ENCODE measurements around the gene CYP46A1. TPM values are rescaled to one million over a fixed set of nuclear protein-coding genes. Genes with fewer than 3 reads are reported as not detected.

CYP46A1 gene
- total RNA-seq, 2 donors from 2014 or later = 0.09 to 0.10 TPM

DNA sequence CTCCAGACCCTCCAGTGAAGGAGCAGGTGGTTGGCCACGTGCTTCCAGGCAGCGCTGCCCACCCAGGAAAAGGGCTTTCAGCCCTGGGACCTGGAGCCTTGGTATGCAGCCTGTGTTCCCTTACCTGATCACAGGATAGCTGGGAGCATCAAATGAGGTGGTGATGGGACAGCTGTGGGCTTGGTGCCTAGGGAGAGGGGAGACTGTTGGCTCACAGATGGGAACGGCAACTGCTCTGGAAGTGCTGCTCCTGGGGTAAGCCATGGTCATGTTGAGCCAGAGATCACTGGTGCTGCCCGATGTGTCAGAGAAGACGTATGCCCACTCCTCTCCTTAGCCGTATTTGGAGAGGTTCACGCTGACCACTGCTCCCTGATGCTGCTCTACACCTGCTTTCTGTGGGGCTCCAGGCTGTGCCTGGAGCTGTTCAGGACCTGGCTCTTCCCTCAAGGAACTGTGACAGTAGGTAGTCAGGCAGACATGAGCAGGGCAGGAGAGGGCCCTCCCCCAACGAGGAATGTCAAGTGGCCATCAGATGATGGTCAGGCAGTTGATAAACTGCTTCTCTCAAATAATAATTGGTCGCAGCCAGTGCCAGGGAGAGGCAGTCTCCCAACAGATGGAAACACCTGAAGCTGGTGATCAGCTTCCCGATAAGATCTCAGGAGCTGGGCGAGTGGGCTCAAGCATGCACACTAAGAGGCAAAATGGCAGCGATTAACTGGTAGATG lies 2.8 kb upstream of the CYP46A1 start:
- ATAC-seq (replicated peaks in 1 of 2) = no peak
- Mint-ChIP-seq H3K27me3 (ENCODE audit: low read depth) (peaks cover 12% of the 10 kb centered on the region), H3K36me3 (ENCODE audit: insufficient read depth in 2 of 2) (no peaks in the 10 kb centered on the region), H3K9me3 (no peaks in the 10 kb centered on the region), H3K4me1 (ENCODE audit: low read depth) (peaks cover 13% of the 10 kb centered on the region), H3K4me3 (no peak overlapping the region), H3K27ac (no peak overlapping the region)
- no peak for DNase-seq

DNA sequence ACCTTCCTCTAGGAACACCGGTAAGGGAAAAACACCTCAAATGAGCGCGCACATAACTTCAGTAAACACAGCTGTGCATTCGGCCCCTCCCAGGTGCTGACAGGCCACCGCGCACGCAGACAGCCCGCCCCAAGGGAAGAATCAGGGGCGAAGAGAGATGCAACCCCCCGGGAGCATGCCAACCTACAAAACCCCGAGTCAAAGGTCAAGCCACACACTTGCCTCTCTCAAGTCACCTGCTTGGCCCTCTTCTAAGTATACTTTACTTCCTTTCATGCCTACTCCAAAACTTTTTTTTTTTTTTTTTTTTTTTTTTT lies 2.3 kb upstream of the CYP46A1 start:
- no peaks in the 10 kb centered on the region for H3K36me3 Mint-ChIP-seq (ENCODE audit: insufficient read depth in 2 of 2)
- H3K27ac Mint-ChIP-seq = no peak overlapping the region
- no peak overlapping the region for H3K4me3 Mint-ChIP-seq
- no peaks in the 10 kb centered on the region for H3K9me3 Mint-ChIP-seq
- no peak for DNase-seq
- ATAC-seq (replicated peaks in 1 of 2) = no peak
- H3K4me1 Mint-ChIP-seq (ENCODE audit: low read depth) = peaks cover 8% of the 10 kb centered on the region
- H3K27me3 Mint-ChIP-seq (ENCODE audit: low read depth) = peaks cover 17% of the 10 kb centered on the region

DNA sequence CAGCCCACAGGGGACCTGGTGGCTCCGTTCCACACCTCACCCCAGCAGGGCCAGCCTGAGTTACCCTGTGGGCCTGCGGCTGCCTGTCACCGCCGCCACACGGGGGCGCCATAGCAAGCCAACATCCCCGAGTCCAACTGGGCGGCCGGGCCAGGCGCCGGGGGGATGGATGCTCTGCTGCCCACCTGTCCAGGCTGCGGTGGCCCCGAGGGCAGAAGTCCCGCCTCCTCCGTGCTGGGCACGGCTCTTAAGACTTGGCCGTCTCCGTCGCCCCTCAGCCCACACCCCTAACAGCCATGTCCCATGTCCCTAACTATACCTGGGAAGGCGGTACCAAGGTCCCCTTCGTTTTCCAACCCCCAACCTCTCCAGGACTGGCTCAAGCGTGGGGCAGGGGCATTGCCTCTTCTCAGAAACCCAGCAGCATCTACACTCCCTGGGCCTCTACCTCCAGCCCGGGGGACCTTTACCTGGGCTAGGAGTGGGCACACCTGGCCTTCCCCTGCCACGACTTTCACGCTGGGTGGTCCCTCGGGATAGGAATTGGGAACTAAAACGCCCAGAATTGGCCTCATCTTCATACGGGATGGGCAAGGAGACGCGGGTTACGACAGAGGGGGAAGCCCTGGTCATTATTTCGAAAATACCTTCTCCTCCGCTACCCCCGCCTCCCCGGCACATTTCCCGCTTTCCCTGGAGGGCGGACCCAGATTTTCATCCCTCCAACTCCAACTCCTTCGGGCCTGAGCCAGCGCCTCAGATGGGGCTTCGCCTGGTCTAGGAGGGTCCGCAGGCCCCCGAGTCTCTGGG lies 1.1 kb upstream of the CYP46A1 start:
- Mint-ChIP-seq H3K27me3 (ENCODE audit: low read depth) (peaks cover 26% of the 10 kb centered on the region), H3K27ac (no peak overlapping the region), H3K36me3 (ENCODE audit: insufficient read depth in 2 of 2) (no peaks in the 10 kb centered on the region), H3K9me3 (no peaks in the 10 kb centered on the region), H3K4me3 (peak overlapping the region; percentile 91 to 94), H3K4me1 (ENCODE audit: low read depth) (peaks cover 17% of the 10 kb centered on the region)
- peak; percentile 24 to 35 for ATAC-seq (replicated peaks in 1 of 2)
- DNase-seq = peak; percentile 87 to 92

DNA sequence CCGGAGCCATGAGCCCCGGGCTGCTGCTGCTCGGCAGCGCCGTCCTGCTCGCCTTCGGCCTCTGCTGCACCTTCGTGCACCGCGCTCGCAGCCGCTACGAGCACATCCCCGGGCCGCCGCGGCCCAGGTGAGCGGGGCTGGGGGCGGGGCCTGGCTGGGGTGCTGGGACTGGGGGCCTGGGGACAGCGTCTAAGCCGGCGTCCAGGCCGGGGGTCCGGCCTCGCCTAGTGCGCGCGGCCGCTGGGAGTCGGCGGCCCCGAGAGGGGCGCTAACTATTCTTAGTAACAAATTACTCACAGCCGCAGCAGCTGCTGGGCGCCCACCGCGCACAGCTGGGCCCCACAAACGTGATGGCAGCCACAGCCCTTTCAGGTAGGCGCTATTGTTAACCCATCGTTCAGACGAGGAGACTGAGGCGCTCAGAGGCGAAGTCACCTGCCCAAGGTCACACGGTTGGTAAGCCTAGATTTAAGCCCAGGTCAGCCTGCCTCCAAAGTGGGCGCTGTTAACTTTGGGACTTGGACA lies 374 bp downstream of the CYP46A1 start:
- peaks cover 21% of the 10 kb centered on the region for H3K4me1 Mint-ChIP-seq (ENCODE audit: low read depth)
- ATAC-seq (replicated peaks in 1 of 2) (peak; percentile 32 to 34), DNase-seq (no peak)
- H3K36me3 Mint-ChIP-seq (ENCODE audit: insufficient read depth in 2 of 2) = no peaks in the 10 kb centered on the region
- no peak overlapping the region for H3K27ac Mint-ChIP-seq
- no peaks in the 10 kb centered on the region for H3K9me3 Mint-ChIP-seq
- no peak overlapping the region for H3K4me3 Mint-ChIP-seq
- H3K27me3 Mint-ChIP-seq (ENCODE audit: low read depth) = peaks cover 40% of the 10 kb centered on the region

DNA sequence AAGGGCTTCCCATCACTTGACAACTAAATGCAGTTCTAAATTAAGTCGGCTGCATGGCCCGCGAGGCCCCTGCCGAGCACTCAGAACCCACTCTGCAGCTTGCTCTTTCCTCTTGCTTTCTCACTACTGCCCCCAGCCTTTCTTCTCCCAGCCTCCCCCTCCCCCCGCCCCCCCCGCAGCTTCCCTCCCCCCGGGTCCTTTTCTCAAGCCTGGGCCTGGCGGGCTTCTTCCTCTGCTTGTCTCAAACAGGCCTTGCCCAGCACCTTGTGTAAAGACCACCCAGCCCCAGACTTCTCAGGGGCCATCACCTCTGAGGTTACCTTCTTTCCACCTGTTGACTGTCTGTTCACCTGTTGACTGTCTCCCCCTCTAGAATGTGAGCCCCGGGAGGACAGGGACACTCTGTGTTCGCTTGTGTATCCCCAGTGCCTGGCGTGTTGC lies 1.1 kb downstream of the CYP46A1 start:
- Mint-ChIP-seq H3K4me3 (peak overlapping the region; percentile 52 to 64), H3K4me1 (ENCODE audit: low read depth) (peaks cover 21% of the 10 kb centered on the region), H3K27me3 (ENCODE audit: low read depth) (peaks cover 47% of the 10 kb centered on the region), H3K27ac (no peak overlapping the region), H3K9me3 (no peaks in the 10 kb centered on the region), H3K36me3 (ENCODE audit: insufficient read depth in 2 of 2) (no peaks in the 10 kb centered on the region)
- DNase-seq (no peak), ATAC-seq (replicated peaks in 1 of 2) (no peak)

DNA sequence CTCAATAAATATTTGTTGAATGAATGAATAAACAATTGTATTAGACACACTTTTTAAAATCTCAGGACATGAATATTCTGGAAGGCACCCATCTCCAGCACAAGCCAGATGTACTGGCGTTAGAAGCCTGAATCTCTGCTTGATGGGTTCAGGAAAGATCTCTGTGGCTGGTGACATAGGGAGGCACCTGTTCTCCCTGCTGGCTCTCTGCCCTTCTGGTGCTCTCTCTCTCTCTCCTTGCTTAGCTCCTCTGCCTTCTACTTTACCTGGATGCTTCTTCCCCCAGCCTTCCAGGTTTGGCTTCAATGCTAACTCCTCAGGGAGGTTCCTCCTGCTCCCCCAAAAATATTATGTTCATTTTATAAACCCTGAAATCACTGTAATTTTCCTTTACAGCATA lies 1.5 kb downstream of the CYP46A1 start:
- ATAC-seq (replicated peaks in 1 of 2) (no peak), DNase-seq (no peak)
- H3K4me1 Mint-ChIP-seq (ENCODE audit: low read depth) = peaks cover 21% of the 10 kb centered on the region
- H3K27ac Mint-ChIP-seq = peak overlapping the region; percentile 9
- peak overlapping the region; percentile 52 to 64 for H3K4me3 Mint-ChIP-seq
- H3K36me3 Mint-ChIP-seq (ENCODE audit: insufficient read depth in 2 of 2) = no peaks in the 10 kb centered on the region
- no peaks in the 10 kb centered on the region for H3K9me3 Mint-ChIP-seq
- H3K27me3 Mint-ChIP-seq (ENCODE audit: low read depth) = peaks cover 50% of the 10 kb centered on the region

DNA sequence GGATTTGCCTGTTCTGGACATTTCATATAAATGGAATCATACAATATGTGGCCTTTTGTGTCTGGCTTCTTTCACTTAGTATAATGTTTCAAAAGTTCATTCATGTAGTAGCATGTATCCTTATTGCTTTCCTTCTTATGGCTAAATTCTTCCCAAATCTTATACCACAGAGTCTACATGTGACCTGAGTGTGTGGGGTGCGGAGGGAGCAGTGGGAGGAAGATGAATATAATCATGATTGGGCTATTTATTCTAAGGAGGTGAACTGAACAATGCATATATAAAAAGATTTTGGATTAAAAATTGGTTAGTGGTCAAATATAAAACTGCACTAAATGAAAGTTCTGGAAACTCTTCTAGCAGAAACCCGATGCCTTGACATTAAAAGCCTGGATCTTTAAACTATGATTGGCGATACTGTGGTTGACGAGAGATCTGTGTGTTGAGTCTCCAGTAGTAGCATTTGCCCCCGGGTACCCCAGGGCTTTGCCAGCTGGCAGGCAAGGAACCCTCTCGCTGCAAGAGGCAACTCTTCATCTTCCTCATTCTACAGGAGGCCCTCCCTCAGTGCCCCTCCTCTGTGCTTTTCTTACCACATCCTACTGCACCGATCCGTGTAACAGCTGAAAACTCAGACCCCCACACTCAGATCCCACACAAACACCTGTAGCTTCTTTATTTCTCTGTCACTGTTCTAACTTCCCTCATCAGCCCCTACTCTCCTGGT lies 2.6 kb downstream of the CYP46A1 start:
- Mint-ChIP-seq H3K9me3 (no peaks in the 10 kb centered on the region), H3K36me3 (ENCODE audit: insufficient read depth in 2 of 2) (no peaks in the 10 kb centered on the region), H3K4me3 (no peak overlapping the region), H3K27me3 (ENCODE audit: low read depth) (peaks cover 50% of the 10 kb centered on the region), H3K4me1 (ENCODE audit: low read depth) (peaks cover 21% of the 10 kb centered on the region), H3K27ac (no peak overlapping the region)
- DNase-seq (no peak), ATAC-seq (replicated peaks in 1 of 2) (no peak)

DNA sequence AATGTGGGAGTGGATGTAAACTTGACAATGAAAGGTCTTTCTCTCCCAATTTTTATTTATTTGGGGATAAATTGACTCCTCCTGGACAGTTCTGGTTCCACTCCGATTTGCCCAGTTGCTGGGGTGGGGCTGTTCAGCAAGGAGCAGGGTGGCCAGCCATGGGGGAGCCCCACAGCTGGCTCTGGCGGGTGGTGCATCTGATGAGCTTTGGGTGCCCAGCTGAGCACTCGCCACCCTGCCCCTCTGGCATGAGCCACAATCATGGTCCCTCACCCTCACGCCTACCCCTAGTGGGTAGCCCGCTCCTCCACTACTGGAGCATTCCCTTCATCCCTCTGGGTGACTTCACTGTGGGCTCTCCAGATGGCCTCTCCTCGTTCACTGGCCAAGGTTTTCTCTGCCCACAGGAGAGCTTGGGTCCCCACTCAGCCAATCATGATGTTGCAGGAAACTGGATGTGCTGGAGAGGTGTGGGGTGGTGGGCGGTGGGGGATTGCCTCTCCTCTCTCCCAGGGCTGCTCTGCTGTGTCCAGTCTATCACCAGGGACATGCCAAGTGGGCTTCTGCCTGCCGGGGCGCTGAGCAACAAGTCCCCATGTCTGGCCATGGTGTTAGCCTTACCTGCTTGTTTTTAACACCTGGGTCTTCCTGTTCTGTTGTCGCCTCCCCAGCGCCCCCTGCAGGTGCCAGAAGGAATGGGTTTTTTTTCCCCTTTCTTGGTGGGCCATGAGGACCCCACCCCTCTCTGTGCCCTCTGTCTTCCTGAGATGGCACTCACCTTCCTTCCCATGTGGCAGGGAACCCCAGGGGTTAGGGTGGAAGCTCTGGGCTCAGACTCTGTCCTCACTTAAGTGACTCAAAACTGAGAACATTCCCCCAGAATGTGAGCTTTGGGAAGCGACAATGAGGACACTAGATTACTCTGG lies 3.4 kb downstream of the CYP46A1 start:
- Mint-ChIP-seq H3K4me1 (ENCODE audit: low read depth) (peaks cover 19% of the 10 kb centered on the region), H3K4me3 (no peak overlapping the region), H3K36me3 (ENCODE audit: insufficient read depth in 2 of 2) (no peaks in the 10 kb centered on the region), H3K27me3 (ENCODE audit: low read depth) (peaks cover 50% of the 10 kb centered on the region), H3K27ac (no peak overlapping the region), H3K9me3 (no peaks in the 10 kb centered on the region)
- DNase-seq (peak; percentile 42 to 54), ATAC-seq (replicated peaks in 1 of 2) (no peak)

DNA sequence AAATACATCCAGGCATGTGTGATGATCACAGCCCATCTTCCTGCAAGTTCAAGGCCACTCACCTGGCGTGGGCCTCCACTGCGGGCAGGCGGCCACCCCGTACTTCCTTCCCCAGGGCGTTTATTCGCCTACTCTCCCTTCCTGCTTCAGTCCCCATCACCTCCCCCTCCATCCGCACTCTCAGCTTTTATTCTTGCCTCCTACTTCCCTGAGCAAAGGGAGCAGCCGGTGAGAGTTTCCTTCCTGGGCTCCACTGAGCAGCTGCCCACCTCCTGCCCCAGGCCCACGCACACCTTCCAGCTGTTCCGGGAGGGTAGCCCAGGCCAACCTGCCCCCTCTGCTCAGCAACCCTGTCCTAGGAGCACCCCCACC lies 4.1 kb downstream of the CYP46A1 start:
- no peak for ATAC-seq (replicated peaks in 1 of 2)

DNA sequence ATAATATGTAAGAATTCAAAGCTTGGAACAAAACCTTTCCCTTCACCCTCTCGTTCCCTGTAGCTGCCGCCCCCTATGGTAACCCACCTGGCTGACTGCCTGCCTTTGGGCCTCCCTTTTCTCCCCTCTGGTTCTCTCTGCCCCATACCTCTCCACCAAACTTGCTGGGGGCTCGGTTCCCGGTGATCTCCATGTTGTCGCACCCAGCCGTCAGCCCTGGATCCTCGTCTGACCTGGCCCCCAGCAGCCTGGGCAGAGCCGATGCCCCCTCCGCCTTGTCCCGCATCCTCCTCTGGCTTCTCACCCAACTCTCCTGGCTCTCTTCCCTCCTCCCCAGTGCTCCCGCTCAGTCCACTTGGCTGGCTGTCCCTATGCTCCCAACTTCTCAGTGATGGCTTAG lies 4.5 kb downstream of the CYP46A1 start:
- no peak overlapping the region for H3K27ac Mint-ChIP-seq
- peaks cover 50% of the 10 kb centered on the region for H3K27me3 Mint-ChIP-seq (ENCODE audit: low read depth)
- H3K4me1 Mint-ChIP-seq (ENCODE audit: low read depth) = peaks cover 13% of the 10 kb centered on the region
- no peaks in the 10 kb centered on the region for H3K9me3 Mint-ChIP-seq
- ATAC-seq (replicated peaks in 1 of 2) = no peak
- no peaks in the 10 kb centered on the region for H3K36me3 Mint-ChIP-seq (ENCODE audit: insufficient read depth in 2 of 2)
- H3K4me3 Mint-ChIP-seq = no peak overlapping the region
- no peak for DNase-seq

More for the DNA sequence above, 4.1 kb downstream of the CYP46A1 start:
- Mint-ChIP-seq H3K9me3 (no peaks in the 10 kb centered on the region), H3K4me1 (ENCODE audit: low read depth) (peaks cover 13% of the 10 kb centered on the region), H3K4me3 (no peak overlapping the region), H3K27ac (no peak overlapping the region), H3K36me3 (ENCODE audit: insufficient read depth in 2 of 2) (no peaks in the 10 kb centered on the region), H3K27me3 (ENCODE audit: low read depth) (peaks cover 50% of the 10 kb centered on the region)
- no peak for DNase-seq

DNA sequence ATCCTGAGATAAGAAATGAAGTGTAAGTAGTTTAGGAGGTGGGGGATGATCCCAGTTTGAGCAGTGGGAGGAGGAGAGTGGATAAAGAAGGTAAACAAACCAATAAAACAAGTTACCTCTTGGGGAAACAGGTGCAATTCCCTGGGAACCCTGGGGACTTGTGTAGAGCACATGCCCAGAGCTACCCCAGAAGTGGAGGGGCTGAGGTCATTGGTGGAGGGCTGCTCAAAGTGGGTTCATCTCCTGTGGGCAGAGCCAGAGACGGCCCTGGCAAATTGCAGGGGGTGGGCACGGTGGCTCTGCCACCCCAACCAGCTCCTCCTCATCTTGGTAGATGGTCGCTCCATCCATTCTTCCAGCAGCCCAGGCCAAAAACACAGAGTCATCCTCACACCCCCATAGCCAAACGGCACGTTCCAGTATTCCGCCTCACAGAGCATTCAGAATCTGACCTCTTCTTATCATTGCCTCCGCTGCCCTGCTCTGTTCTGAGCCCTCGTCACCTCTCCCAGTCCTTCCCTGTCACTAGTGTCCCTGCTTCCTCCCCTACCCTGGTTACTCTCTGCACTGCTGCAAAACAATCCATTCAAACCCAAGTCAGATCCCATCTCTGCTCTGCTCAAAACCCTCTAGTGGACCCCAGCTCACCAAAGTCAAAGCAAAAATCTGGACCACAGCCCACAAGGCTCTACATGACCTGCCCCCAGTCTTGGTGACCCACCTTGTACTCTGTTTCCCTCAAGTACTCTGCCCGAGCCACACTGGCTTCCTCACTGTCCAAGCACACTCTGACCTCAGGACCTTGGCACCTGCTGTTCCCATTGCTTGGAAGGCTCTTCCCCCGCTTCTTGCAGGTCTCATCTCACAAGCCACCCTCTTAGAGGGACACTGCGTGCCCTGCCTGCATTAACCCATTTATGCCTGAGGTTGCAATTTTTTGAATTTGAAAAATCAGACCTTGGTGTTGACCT lies 5.5 kb downstream of the CYP46A1 start:
- ATAC-seq (replicated peaks in 1 of 2) (no peak), DNase-seq (no peak)
- H3K36me3 Mint-ChIP-seq (ENCODE audit: insufficient read depth in 2 of 2) = no peaks in the 10 kb centered on the region
- no peak overlapping the region for H3K27ac Mint-ChIP-seq
- peaks cover 13% of the 10 kb centered on the region for H3K4me1 Mint-ChIP-seq (ENCODE audit: low read depth)
- H3K4me3 Mint-ChIP-seq = no peak overlapping the region
- no peaks in the 10 kb centered on the region for H3K9me3 Mint-ChIP-seq
- peaks cover 58% of the 10 kb centered on the region for H3K27me3 Mint-ChIP-seq (ENCODE audit: low read depth)

Measured in activated T-cell treated with anti-CD3 and anti-CD28 coated beads, Interleukin-2, amount 50 U/mL, for 72 hours (primary cell).